DMS79 treated with DMSO at 0.1 percent for 48 hours (cell line): ENCODE measurements around the gene FAM53B.

ENCODE experiments used
- DNase-seq: peaks from one replicate; lab custom pipeline; 2025; lab: John Stamatoyannopoulos, UW

The FAM53B gene

GRCh38 chr10:124645467-124646095, 98.6 kb downstream of the FAM53B start:
- no peak for DNase-seq

GRCh38 chr10:124644771-124645415, 99.3 kb downstream of the FAM53B start:
- no peak for DNase-seq

DNA sequence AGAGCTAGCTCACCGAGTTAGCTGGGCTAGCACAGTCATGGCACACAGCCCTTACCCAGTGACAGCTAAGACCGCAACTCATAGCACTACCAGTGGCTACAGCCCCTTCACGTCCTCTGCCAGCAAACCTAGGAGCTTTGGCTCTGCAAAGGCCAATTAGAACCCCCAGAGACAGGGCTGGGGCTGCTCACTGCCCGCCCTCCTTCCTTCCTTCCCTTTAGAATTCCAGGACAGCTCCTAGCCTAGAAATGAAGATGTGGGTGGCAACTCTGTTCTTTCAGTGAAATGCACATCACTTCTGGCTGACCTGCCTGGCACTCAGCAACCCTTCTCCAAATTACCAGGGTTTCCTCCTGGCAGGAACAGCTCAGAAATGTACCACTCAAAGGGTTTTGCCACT, 99.9 kb downstream of the FAM53B start:
- no peak for DNase-seq

DNA sequence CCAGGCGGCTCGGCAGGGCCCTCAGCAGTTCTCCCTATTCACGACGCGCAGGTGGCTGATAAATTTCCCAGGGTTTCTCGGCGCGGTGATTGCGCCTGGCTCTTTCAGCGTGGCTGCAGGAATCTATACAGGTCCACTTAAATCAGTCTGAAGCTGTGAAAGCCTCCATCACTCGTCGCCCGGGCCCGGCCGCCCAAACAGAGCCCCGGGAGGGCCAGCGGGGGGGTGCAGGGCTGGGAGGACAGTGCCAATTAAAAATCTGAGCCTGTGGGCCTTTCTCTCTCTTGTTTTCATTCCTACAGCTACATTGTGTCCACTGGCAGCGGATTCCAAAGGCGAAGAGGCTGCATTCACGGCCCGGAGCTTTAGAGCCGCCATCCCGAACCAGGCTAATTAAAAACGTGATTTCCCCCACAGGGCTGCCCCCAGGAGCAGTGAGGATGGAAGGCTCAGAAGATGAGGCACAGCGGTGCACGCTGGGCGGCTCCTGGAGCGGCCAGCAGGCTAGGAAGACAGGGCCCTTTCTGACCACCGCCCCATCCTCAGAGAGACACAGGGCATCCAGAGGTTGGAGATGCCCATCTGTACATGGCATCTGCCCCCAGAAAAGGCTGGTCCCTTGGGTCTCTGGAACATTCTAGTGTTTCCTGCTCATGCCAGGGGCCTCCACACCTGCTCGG, 100.7 kb downstream of the FAM53B start:
- peak; percentile 8 for DNase-seq

DNA sequence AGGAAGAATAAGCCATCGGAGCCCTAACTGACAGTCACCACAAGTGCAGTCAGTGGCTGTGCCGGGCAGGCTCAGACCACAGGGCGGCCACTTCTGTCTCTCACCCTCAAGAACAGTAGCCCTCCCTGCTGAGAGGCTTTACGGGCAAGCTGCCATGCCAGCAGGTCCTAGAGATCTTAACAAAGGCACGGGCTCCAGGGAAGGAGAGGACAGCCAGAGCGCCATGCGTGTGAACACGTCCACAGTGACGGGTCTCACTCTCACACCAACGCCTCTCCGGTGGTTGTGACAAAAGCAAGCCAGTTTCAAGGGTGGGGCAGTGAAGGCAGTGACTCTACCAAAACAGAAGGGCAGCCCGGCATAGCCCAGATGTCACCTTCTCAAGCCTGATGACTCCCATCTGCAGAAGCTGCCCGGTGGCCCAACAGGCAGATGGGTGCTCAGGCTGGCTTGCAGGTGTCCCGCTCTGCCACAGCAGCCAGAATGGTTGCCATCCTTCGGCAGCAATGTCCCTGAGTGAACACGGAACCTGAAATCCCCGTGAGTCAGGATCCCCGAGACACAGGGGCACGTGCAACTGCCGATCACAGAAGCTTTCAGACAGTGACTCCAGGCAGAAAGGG, 102.0 kb downstream of the FAM53B start:
- DNase-seq: peak; percentile 52

- no peak for DNase-seq
Observed at GRCh38 chr10:124641282-124642087, 102.7 kb downstream of the FAM53B start.

GRCh38 chr10:124640538-124641231, 103.5 kb downstream of the FAM53B start:
- no peak for DNase-seq

DNA sequence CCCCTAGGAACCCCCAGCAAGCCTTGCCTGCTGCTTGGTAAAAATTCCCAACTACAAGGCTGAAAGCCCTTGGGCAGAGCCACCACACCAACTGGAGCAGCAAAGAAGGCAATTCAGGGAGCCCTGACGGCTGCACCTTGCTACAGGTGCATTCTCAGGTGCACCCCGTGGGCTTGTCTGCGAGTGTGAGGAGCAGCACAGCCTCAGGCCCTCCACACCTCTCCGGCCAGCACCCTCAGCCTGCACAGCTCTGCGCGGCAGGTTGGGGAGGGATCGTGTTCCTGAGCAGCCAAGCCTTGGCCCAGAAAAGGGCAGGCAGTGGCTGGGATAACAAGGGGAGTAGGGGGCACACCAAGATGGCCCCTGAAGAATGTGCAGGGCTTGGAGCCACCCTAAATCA, 104.1 kb downstream of the FAM53B start:
- no peak for DNase-seq

- DNase-seq: no peak
Observed at GRCh38 chr10:124639646-124640045, 104.5 kb downstream of the FAM53B start.

DNA sequence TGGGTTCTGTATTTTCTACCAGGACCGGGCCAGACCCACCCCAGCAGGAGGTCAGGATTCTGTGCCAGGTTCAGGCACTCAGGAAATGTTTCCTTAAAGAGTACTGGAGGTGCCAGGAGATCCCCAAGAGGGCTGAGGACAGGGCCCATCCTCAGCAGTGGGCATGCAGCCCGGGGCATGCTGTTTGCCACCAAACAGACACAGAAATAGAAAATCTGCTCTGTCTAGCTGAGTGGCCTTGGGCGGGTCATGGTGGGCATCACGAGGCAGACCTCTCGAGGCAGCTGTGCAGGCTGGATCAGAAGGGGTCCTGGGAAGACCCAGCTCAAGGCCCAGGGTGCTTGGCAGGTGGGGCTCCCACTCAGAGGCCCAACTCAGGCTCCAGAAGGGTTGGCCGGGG, 105.0 kb downstream of the FAM53B start:
- no peak for DNase-seq

DNA sequence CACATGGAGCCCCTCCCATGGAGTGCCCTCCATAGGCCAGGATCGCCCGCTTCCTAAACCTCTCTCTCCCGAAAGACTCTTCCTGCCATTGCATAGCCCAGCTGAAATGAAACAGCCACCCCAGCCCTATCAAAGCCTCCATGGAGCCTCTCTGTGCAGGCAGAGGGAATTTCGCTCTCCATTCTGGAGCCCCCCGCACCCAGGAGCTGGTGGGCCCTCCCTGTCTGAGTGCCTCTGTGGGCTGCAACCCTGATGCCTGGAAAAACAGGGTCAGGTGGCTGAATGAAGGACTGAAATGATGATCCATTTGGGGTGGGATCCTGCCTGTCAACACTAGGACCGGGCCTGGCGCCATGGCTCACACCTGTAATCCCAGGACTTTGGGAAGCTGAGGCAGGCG, 106.4 kb downstream of the FAM53B start:
- DNase-seq: no peak

GRCh38 chr10:124637091-124637700, 107.0 kb downstream of the FAM53B start:
- DNase-seq: no peak

GRCh38 chr10:124636271-124636995, 107.7 kb downstream of the FAM53B start:
- DNase-seq: no peak

DNA sequence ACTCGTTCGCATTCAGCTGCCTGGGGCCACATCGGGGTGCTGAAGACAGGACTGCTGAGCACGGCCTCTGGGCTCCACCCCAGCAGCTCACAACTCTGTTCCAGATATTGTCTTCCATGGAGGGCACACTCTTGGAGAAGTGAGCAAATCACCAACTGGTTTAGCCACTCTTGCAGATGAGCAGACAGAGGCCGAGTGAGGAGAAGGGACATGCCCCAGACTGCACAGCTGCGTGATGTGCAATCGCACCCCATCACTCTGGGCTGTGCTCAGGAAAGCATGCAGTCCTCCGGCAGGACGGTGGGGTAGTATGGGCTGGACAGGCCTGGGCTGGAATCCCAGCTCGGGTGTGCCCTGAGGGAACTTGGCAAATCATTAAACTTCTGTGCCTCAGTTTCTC, 111.6 kb downstream of the FAM53B start:
- no peak for DNase-seq

GRCh38 chr10:124632064-124632531, 112.1 kb downstream of the FAM53B start:
- DNase-seq: no peak

DNA sequence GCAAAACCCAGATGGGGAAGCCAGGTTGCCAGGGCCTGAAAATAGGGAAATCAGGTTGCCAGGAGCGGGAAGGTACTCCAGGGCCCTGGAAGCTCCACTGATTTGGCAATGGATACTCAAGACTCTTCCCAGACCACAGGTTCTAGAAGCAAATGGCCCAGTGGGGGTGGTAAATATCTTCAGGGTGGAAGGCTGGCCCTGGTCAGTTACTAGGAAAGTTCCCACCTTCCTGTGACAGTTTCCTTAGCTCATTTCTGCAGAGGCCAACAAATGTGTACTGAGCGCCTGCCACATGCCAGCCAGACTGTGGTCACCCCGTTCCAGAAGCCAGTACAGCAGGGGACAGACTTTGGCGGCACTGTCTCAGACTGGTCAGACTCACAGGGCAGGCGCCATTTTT, 113.6 kb downstream of the FAM53B start:
- DNase-seq: no peak

DNA sequence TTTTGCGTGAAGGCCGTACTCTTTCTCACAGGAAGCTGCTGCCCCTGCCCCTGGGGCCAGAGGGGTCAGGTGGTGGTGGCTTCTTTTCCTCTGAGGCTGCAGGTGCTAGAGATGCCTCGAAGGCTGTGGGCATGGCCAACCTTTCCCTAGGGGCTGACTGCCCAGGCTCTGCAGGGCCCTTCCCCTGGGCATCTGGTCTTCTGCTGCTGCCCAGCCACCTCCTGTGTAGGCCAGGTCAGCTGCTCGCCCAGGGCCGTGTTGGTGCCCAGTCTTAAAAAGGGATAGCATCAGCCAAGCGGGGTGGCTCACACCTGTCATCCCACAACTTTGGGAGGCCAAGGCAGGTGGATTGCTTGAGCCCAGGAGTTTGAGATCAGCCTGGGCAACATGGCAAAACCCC, 114.3 kb downstream of the FAM53B start:
- no peak for DNase-seq

- no peak for DNase-seq
Observed at GRCh38 chr10:124629415-124629814, 114.8 kb downstream of the FAM53B start.

- no peak for DNase-seq
Observed at GRCh38 chr10:124628676-124629021, 115.5 kb downstream of the FAM53B start.
